GM19328 (cell line): ENCODE measurements around the gene ALX3.

Source experiments
- ATAC-seq: cut with Tn5 transposase; IDR thresholded peaks from one replicate; pipeline ENCODE4 v1.9.1; 2021; ENCODE audit warnings: mild to moderate bottlenecking, moderate library complexity; ENCODE audit not compliant: unreplicated experiment

The ALX3 gene

DNA sequence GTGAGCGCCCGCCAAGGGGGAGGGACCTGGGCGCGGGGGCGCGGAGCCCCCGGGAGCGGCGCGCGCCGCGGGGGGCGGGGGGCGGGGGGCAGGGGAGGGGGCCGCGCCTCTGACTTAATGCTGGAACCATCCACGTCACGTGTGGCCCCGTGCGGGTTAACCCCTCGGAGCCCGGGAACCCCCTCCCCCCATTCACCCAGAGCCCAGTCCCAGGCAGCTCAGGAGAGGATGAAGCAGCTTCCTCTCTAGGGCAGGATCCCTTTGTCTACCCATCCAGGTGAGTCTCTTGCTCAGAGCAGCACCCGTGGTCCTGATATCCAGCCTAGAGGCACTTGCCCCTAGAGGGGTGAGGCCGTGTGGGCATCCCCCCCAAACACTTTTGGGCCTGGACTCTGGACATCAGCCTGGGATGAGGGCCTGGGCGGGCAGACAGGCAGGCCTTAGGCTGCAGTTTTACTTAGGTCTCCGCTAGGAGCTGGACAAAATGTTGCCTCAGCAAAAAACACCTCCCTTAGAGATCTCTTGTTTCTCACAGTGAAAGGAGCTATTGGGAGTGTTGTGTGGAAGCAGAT lies at the start of gene ALX3:
ALX3 (minus strand) TSS at position 2 of the 572 bp plus-strand sequence. CDS start 60 bp downstream, outside the sequence.
- ATAC-seq: no peak

DNA sequence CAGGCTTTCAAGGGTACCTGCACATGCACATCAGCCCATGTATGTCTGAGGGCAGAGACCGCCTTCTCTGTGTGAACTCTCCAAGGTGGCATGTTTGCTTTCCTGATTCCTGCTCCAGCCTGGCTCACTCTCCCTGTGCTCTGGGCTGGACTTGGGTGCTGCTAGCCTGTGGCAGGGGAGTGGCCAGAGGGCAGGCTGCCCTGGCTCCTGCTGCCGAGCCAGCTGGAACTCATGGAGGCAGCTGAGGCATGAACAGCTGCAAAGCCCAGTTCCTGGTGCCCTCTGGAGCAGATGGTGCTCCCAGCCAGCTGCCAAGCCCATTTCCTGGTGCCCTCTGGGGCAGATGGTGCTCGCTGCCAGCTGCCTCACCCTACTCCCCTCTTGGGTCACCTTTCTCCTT lies 49.4 kb upstream of the ALX3 start:
- ATAC-seq: no peak

GRCh38 chr1:110118636-110119396 lies 48.3 kb upstream of the ALX3 start:
- no peak for ATAC-seq

GRCh38 chr1:110114784-110115183 lies 44.3 kb upstream of the ALX3 start:
- ATAC-seq: no peak

DNA sequence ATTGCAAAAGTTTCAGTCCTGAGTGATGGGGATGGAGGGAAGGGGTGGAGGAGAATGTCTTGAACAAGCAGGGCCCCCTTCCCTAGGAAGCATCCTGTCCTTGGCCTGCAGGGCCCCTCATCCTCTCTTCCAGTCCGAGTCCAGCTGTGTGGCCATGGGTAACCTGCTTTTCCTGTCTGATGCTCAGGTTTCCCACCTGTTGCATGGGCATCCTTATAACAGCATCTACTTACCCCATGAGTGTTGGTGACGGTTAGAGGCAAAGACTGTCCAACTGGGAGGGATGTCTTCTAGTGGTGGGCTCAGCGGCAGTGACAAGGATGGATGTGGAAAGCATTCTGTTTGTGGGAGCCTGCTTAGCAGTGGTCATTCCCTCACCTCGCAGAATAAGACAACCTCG lies 43.7 kb upstream of the ALX3 start:
- ATAC-seq: no peak

- no peak for ATAC-seq
These were observed 43.1 kb upstream of the ALX3 start for GRCh38 chr1:110113551-110113950.

GRCh38 chr1:110112656-110113055 lies 42.2 kb upstream of the ALX3 start:
- ATAC-seq: no peak

- ATAC-seq: no peak
These were observed 41.7 kb upstream of the ALX3 start, which contains the start of gene UBL4B for GRCh38 chr1:110112143-110112542. UBL4B (plus strand) TSS chr1:110112443; CDS start chr1:110112535, 92 bp downstream.

DNA sequence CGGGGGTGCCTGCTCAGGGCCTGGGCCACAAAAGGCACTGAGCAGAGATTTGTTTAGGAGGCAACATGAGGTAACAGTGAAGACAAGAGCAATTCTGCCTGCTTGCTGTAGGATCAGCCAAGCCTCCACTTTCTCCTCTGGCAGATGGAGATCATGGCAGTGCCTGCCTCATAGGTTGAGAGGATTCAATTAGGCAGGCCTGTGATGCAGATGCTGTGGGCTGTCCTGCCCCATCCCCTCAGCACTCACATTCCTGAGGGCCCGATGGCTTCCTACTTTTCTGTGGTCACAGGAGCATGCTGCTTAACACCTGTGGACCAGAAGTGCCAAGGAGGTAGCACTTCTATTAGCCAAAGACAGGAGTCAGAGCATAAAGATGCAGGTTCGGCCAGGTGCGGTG lies 40.6 kb upstream of the ALX3 start:
- no peak for ATAC-seq

- no peak for ATAC-seq
These were observed 37.5 kb upstream of the ALX3 start for GRCh38 chr1:110107867-110108469.

DNA sequence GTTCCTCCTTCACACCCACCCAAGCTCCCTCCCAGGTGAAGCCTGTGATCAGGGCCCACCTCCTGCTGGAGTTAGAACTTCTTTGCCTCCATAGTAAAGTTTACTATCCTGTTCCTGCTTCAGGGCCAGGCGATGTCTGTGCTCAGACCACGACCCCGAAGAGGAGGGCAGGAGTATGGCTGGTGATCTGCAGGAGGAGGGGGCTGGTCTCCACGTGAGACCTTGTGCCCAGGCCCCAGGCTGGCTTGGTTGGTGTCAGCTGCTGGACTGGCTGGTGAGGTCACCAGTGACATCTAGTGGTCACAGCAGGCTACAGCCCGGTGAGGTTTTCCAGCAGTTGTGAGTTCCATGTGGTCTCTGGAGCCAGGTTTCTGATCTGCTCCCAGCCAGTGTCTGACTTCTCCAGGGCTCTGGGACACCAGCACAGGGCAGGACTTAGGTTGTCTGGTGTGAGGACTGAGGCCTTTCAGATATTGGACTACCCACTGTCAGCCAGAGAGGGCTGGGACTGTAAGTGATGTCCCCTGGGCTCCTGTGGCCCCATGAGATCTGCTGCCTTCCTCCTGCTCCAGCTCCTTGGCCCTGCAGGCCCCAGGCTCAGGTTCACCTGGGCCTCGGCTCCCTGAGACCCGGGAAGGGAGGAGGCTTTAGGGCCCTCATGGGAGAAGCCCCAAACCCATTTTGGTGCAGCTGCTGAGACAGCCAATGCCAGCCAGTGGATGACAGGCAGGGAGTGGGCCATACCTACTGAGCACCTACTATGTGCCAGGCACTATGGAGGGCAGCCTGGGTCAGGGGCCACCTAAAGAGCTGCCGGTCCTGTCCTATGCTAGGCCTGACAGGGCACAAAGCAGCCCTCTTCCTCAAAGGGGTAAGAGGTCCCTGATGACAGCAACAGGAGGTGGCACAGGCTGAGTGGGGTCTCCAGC lies 35.8 kb upstream of the ALX3 start:
- no peak for ATAC-seq

DNA sequence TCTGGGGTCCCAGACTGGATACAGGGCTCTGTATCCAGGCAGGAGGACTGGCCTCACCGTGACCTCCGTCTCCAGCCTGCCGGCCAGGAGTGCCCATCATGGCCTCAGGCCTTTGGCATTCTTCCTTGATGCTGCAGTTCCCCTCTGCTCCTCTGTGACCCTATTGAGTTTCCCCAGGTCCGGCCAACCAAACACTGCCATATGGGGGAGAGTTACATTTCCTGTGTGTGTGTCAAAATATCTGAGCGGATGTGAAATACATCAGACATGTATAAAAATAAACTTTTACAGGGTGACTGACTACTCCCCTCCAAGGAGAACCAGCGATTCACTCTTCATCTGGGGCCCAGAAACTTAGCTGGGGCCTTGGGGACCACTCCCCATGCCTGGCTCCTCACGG lies 31.6 kb upstream of the ALX3 start:
- ATAC-seq: no peak

DNA sequence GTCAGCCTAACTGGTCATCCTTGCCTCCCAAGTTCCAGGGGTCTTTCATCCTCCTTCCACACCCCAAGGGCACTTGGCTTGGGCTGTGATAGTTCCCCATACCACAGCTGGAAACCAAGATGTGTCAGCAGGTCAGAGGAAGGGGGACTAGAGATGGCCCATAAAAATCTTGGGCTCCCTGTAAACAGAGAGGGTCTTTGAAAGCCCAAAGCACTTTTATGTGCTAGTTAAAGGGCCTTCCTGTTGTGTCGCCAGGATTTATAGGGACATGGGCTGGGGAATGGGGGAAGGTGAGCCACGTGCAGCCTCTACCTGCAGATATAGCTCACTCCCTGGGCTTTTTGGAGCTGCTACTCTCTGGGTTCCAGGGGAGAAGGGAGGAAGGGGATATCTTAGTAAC lies 29.9 kb upstream of the ALX3 start:
- no peak for ATAC-seq

DNA sequence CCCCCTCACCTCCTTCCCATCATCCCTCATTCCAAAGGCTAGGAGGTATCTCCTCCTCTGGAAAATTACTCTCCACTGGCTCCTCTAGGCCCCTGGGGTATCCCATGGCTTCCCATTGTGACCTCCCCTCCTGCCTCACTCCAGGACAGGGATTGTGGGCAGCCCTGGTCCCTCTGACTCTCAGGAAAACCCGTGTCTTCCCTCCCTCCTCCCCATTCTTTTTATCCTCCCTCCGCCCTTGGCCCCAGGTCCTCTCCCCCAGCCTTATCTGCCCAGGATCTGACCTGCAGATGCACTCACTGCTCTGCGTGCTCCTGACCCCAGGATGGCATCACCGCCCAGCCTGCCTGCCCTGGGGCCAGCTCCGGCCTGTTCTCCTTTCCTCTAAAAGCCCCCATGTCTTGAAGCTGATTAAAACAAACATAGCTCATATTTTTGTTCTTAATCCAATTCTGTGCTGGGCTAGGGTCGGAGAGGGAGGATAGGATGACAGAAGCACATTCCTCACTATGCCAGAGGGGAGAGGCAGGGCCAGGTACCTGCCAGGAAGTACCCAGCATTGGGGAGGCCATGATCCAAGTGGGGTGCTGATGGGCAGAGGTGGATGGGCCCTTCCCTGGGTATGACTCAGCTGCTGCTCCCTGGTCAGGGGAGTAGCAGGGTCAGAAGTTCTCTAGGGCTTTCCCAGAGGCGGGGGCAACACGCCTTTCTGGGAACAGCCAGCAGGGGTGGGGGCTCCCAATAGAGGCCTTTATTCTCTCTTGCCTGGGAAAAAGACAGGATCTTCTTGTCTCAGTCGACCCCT lies 28.0 kb upstream of the ALX3 start:
- ATAC-seq: no peak

DNA sequence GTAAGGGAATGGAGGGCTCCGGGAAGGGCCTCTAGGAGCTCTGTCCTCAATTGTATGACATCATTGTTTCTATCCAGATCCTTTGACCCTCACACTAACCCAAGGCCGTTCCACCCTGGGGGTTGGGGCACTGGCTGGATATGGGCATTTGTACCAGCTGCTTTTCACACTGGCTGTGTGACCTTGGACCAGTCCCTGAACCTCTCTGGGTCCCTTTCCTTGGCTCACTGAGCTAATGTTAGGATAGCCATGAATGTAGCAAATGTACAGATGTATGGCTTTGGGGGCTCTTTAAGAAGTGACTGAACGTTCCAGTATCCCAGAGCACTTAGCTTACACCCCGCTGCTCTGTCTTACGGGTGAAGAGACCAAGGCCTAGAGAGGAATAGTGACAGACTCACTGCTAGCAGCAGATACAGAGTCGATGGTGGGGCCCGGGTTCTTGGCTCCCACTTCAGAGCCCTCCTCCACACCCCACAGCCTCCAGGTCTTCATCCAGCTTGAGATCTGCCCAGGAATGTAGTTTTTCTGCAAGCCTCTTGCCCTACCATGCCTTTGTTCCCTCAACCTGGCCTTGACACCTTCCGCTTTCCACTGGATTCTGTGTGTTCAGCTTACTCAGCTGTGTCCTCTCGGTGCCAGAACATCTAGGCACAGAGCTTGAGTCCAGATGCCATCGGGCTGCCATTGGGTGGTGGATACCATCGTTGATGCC lies 27.2 kb upstream of the ALX3 start:
- ATAC-seq: no peak

DNA sequence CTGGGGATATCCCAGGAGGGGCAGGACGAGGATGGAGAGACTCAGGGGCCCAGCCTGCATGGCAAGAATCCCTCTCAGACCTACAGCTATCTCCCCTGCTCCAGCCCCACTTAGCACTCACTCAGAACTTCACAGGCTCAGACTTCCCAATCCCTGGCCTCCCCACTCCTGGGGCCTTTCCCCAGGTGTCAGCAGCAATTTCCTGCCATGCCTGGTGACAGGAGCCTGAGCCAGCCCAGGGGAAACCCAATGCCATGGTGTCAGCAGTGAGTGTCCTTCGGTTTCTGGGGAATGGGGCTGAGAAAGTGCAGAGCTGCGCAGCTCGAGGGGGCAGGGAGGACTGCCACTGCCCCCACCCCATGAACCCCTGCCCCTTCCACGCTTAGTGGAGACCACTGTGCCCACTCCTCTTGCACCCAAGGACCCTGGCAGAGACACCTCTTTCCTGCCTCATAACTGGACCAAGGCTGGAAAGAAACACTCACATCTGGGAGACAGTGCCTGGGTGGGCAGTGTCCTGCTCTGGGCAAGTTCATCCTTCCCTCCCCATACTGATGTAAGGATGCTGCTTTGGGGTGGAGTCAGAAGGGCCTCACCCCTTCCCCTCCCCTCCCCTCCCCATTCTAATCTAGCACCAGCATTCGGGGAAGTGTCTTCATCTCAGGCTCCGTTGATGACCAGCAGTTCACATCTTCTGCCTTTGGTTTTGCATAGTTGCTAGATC lies 24.6 kb upstream of the ALX3 start:
- no peak for ATAC-seq

- no peak for ATAC-seq
These were observed 22.5 kb upstream of the ALX3 start for GRCh38 chr1:110092991-110093390.

DNA sequence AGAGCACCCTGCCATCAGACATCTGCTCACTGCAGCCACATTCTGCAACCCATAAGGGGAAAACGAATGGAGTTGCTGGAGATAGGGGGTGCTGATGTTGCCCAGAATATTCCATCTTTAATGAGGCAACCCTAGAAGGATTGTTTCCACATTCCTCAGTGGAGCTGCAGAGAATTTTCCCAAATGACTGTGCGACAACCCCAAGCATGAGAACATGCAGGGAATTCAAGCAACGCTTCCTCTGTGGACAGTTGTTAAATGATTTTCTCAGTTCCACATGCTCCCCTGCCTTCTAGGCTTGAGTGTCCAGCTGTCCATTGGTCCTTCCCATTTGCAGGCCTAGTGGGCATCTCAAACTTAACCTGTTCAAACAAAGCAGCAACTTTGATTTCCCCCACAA lies 21.3 kb upstream of the ALX3 start:
- no peak for ATAC-seq

- ATAC-seq: no peak
These were observed 20.9 kb upstream of the ALX3 start for GRCh38 chr1:110091381-110091780.
